Measurements from ENCODE around the gene SFMBT2.

DNA sequence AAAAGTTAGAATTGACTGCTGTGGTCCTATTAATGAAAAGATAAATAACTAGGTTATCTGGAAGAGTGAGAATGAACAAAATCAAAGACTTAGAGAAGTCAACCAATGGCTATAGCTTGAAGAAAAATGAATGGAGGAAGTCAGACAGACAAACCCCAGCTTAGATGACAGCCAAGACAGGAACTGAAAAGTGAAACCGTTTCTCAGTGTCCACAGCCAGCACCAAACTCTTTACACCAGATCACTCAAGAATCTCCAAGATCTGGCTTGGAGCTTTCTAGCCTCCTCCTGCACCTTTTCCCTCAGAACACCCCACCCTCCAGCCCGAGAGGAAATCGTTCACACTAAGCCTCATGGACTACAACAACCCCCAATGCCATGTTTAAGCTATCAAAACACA, 167.0 kb downstream of the SFMBT2 start:
- no peak for TF ChIP-seq GATA2 (IDR thresholded peaks at IDR 0.05; ENCODE audit: low read depth, low read length)
- no peak for TF ChIP-seq GATA3 (IDR thresholded peaks at IDR 0.05; ENCODE audit: low read depth, low read length)
